HEK293T (cell line): ENCODE results near the gene RSU1.

ENCODE experiments used
- FOXK2 ChIP-seq: fragments of 450-650 bp; IDR thresholded peaks from 2 replicates; pipeline ENCODE4 v1.6.1; 2016; ENCODE audit warnings: mild to moderate bottlenecking
- SP1 ChIP-seq: fragments of 450-650 bp; IDR thresholded peaks from 2 replicates; pipeline ENCODE4 v1.6.1; 2017

DNA sequence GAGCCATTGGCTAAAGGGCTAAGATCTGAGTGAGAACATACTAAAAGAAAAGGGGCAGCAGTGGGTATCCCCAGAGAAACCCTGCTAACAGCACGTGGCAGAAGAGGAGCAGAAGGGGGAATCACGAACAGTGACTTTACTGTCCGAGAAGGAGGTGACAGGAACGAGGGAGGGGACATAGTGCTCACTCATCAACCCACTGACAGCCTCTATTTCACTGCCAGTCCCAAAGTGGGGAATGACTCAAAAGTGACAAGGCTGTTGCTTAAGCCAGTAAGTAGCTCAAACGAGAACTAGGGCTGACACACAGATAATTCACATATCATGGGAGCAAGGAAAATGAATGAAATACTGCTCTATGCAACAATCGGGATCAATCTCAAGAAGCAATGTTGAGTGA, 92.7 kb downstream of the RSU1 start:
- TF ChIP-seq FOXK2 = no peak
- no peak for TF ChIP-seq SP1
